AML-193 (cell line): ENCODE measurements around the gene C11orf91.
A peak's percentile ranks its signal among the peaks of the same experiment; 100 is the strongest.
"Not testable (repeated sequence)": the region's sequence is repeated elsewhere in the genome, so short reads cannot be mapped to it uniquely, and the experiment has no call there.

Source experiments
- DNase-seq, 2 experiments: peaks; one replicate each; lab custom pipeline; 2025; lab: John Stamatoyannopoulos, UW

The C11orf91 gene

GRCh38 chr11:33700502-33701271 lies at the start of gene C11orf91:
Gene C11orf91 (minus strand): TSS chr11:33700826. CDS start chr11:33700740, 86 bp downstream.
- peak; percentile 8 to 34 for DNase-seq

GRCh38 chr11:33747979-33748378 lies 47.4 kb upstream of the C11orf91 start:
- no peak for DNase-seq

- DNase-seq = no peak
Measured at GRCh38 chr11:33743291-33743690, 42.7 kb upstream of the C11orf91 start.

GRCh38 chr11:33742249-33742851 lies 41.7 kb upstream of the C11orf91 start:
- peak; percentile 22 to 51 for DNase-seq

- DNase-seq = no peak
Measured at GRCh38 chr11:33741806-33742205, 41.2 kb upstream of the C11orf91 start.

- no peak for DNase-seq
Measured at GRCh38 chr11:33737362-33737821, 36.8 kb upstream of the C11orf91 start.

- no peak for DNase-seq
Measured at GRCh38 chr11:33736148-33736812, 35.7 kb upstream of the C11orf91 start, which contains the start of gene CD59. Gene CD59 (minus strand): TSS chr11:33736423. CDS start chr11:33722445, 13,978 bp downstream.

- no peak for DNase-seq
Measured at GRCh38 chr11:33735271-33736147, 34.9 kb upstream of the C11orf91 start.

GRCh38 chr11:33734441-33735270 lies 34.0 kb upstream of the C11orf91 start:
- DNase-seq = no peak

- no peak for DNase-seq
Measured at GRCh38 chr11:33733980-33734379, 33.4 kb upstream of the C11orf91 start.

- DNase-seq = peak; percentile 15 to 36
Measured at GRCh38 chr11:33731723-33732531, 31.3 kb upstream of the C11orf91 start.

- no peak for DNase-seq
Measured at GRCh38 chr11:33730716-33731115, 30.1 kb upstream of the C11orf91 start.

- DNase-seq = not testable (repeated sequence)
Measured at GRCh38 chr11:33729072-33729664, 28.5 kb upstream of the C11orf91 start.

GRCh38 chr11:33727539-33727938 lies 26.9 kb upstream of the C11orf91 start:
- not testable (repeated sequence) for DNase-seq

- no peak for DNase-seq
Measured at GRCh38 chr11:33725496-33725895, 24.9 kb upstream of the C11orf91 start.

GRCh38 chr11:33724644-33725035 lies 24.0 kb upstream of the C11orf91 start:
- DNase-seq = no peak

- DNase-seq = no peak
Measured at GRCh38 chr11:33723238-33723881, 22.7 kb upstream of the C11orf91 start.

- DNase-seq = no peak
Measured at GRCh38 chr11:33722590-33723234, 22.1 kb upstream of the C11orf91 start.

GRCh38 chr11:33721984-33722383 lies 21.4 kb upstream of the C11orf91 start:
- no peak for DNase-seq
